GM21717 (cell line): ENCODE data around the gene PPP1R9B.

Experiments used
- ATAC-seq: cut with Tn5 transposase; IDR thresholded peaks from one replicate; pipeline ENCODE4 v1.9.1; 2021; ENCODE audit warnings: mild to moderate bottlenecking, moderate library complexity; ENCODE audit not compliant: unreplicated experiment

Gene PPP1R9B

GRCh38 chr17:50150354-50151040 is at the start of gene PPP1R9B:
Gene PPP1R9B (minus strand): TSS chr17:50150677. CDS start chr17:50150513, 164 bp downstream.
- ATAC-seq, result no peak

GRCh38 chr17:50199803-50200456 is 49.5 kb upstream of the PPP1R9B start:
- no peak for ATAC-seq

- ATAC-seq, result no peak
These were observed 48.8 kb upstream of the PPP1R9B start for GRCh38 chr17:50199211-50199802.

- ATAC-seq, result no peak
These were observed 47.7 kb upstream of the PPP1R9B start for GRCh38 chr17:50198026-50198669.

GRCh38 chr17:50196826-50197225 is 46.3 kb upstream of the PPP1R9B start:
- ATAC-seq, result no peak

- ATAC-seq, result no peak
These were observed 45.6 kb upstream of the PPP1R9B start for GRCh38 chr17:50196036-50196435.

- no peak for ATAC-seq
These were observed 44.7 kb upstream of the PPP1R9B start for GRCh38 chr17:50194934-50195865.

- no peak for ATAC-seq
These were observed 43.9 kb upstream of the PPP1R9B start for GRCh38 chr17:50194140-50194933.

GRCh38 chr17:50192618-50193291 is 42.3 kb upstream of the PPP1R9B start:
- no peak for ATAC-seq

- ATAC-seq, result no peak
These were observed 41.7 kb upstream of the PPP1R9B start for GRCh38 chr17:50192144-50192617.

- ATAC-seq, result no peak
These were observed 41.1 kb upstream of the PPP1R9B start for GRCh38 chr17:50191359-50192143.

GRCh38 chr17:50190603-50191358 is 40.3 kb upstream of the PPP1R9B start:
- no peak for ATAC-seq

- no peak for ATAC-seq
These were observed 39.8 kb upstream of the PPP1R9B start for GRCh38 chr17:50190293-50190602.

- no peak for ATAC-seq
These were observed 39.2 kb upstream of the PPP1R9B start for GRCh38 chr17:50189550-50190292.

- no peak for ATAC-seq
These were observed 38.6 kb upstream of the PPP1R9B start for GRCh38 chr17:50188921-50189549.

GRCh38 chr17:50188531-50188920 is 38.0 kb upstream of the PPP1R9B start:
- ATAC-seq, result no peak
